HEK293 (cell line): ENCODE results near the gene TMEM263.

ENCODE experiments used
- CTCF ChIA-PET: fragments of 350-600 bp; formaldehyde crosslinking; extraction: SDS; loops from one replicate; lab custom pipeline; 2021; ENCODE audit warnings: antibody characterized with exemption; lab: Yijun Ruan, JAX
- POLR2A ChIA-PET: fragments of 300-600 bp; formaldehyde crosslinking; extraction: SDS; loops from one replicate; lab custom pipeline; 2020; ENCODE audit warnings: antibody characterized with exemption, inconsistent platforms; lab: Yijun Ruan, JAX
- H3K27ac ChIP-seq: fragments of 200-500 bp; sonication (Bioruptor generic); 2 replicates; pipeline ENCODE4 v1.5.1; 2014; ENCODE audit warnings: low read depth, low read length, control low read depth, inconsistent platforms; ENCODE audit errors: extremely low read depth
- H3K36me3 ChIP-seq, 2 experiments: fragments of 200-500 bp in 1 of 2; sonication (Bioruptor generic) in 1 of 2; 1 replicate in 1 of 2; 2 replicates in 1 of 2; pipeline ENCODE4 v1.5.1; 2014 to 2017; ENCODE audit warnings: inconsistent platforms in 2 of 2, low read length in 2 of 2; ENCODE audit not compliant: control insufficient read depth in 2 of 2, insufficient read depth in 1 of 2
- H3K4me1 ChIP-seq: fragments of 200-500 bp; sonication (Bioruptor generic); 2 replicates; pipeline ENCODE4 v1.5.1; 2014; ENCODE audit warnings: mild to moderate bottlenecking, low read length, inconsistent platforms; ENCODE audit not compliant: control insufficient read depth, insufficient read depth
- H3K4me3 ChIP-seq: 2 replicates; pipeline ENCODE4 v1.5.1; 2011; ENCODE audit warnings: low read depth, mild to moderate bottlenecking, control low read depth, low read length, moderate library complexity
- H3K9me3 ChIP-seq: fragments of 200-500 bp; sonication (Bioruptor generic); 2 replicates; pipeline ENCODE4 v1.5.1; 2014; ENCODE audit warnings: low read depth, low read length, inconsistent platforms; ENCODE audit not compliant: control insufficient read depth, insufficient read depth
- GLI2 ChIP-seq: fragments of 450-650 bp; formaldehyde crosslinking; IDR thresholded peaks from 2 replicates; pipeline ENCODE4; 2017; ENCODE audit warnings: missing biosample characterization, missing genetic modification characterization, low read depth, borderline replicate concordance
- GLIS1 ChIP-seq: fragments of 450-650 bp; formaldehyde crosslinking; IDR thresholded peaks from 2 replicates; pipeline ENCODE4 v1.5.1; 2016; ENCODE audit warnings: missing biosample characterization, missing genetic modification characterization
- HIC1 ChIP-seq: fragments of 450-650 bp; formaldehyde crosslinking; IDR thresholded peaks from 2 replicates; pipeline ENCODE4 v1.5.1; 2016; ENCODE audit warnings: missing biosample characterization, missing genetic modification characterization
- OSR2 ChIP-seq: fragments of 450-650 bp; formaldehyde crosslinking; IDR thresholded peaks from 2 replicates; pipeline ENCODE4 v1.5.1; 2016; ENCODE audit warnings: missing biosample characterization, missing genetic modification characterization
- PRDM6 ChIP-seq: fragments of 450-650 bp; formaldehyde crosslinking; IDR thresholded peaks from 2 replicates; pipeline ENCODE4 v1.5.1; 2017; ENCODE audit warnings: missing biosample characterization, missing genetic modification characterization
- WT1 ChIP-seq: fragments of 450-650 bp; formaldehyde crosslinking; IDR thresholded peaks from 2 replicates; pipeline ENCODE4 v1.5.1; 2016; ENCODE audit warnings: missing biosample characterization, missing genetic modification characterization
- ZIC2 ChIP-seq: fragments of 450-650 bp; formaldehyde crosslinking; IDR thresholded peaks from 2 replicates; pipeline ENCODE4 v1.5.1; 2016; ENCODE audit warnings: missing biosample characterization, missing genetic modification characterization
- ZNF114 ChIP-seq: fragments of 450-650 bp; formaldehyde crosslinking; IDR thresholded peaks from 2 replicates; pipeline ENCODE4 v1.5.0; 2017; ENCODE audit warnings: missing biosample characterization, missing genetic modification characterization
- ZNF121 ChIP-seq: fragments of 450-650 bp; formaldehyde crosslinking; IDR thresholded peaks from 2 replicates; pipeline ENCODE4 v1.5.1; 2016; ENCODE audit warnings: missing biosample characterization, missing genetic modification characterization
- ZNF140 ChIP-seq: fragments of 450-650 bp; formaldehyde crosslinking; IDR thresholded peaks from 2 replicates; pipeline ENCODE4 v1.5.1; 2016; ENCODE audit warnings: missing biosample characterization, missing genetic modification characterization
- ZNF174 ChIP-seq: fragments of 450-650 bp; formaldehyde crosslinking; IDR thresholded peaks from 2 replicates; pipeline ENCODE4 v1.5.0; 2017; ENCODE audit warnings: missing biosample characterization, mild to moderate bottlenecking, missing genetic modification characterization
- ZNF433 ChIP-seq: fragments of 450-650 bp; formaldehyde crosslinking; IDR thresholded peaks from 2 replicates; pipeline ENCODE4 v1.5.1; 2016; ENCODE audit warnings: missing biosample characterization, missing genetic modification characterization, low read depth
- ZNF549 ChIP-seq: fragments of 450-650 bp; IDR thresholded peaks from 2 replicates; pipeline ENCODE4 v1.5.1; 2018; ENCODE audit warnings: missing biosample characterization, missing genetic modification characterization, mild to moderate bottlenecking, inconsistent platforms, moderate library complexity
- ZNF555 ChIP-seq: fragments of 450-650 bp; formaldehyde crosslinking; conservative IDR thresholded peaks from 2 replicates; pipeline ENCODE4 v1.5.1; 2017; ENCODE audit warnings: missing biosample characterization, mild to moderate bottlenecking, missing genetic modification characterization, inconsistent platforms
- ZNF558 ChIP-seq: fragments of 450-650 bp; formaldehyde crosslinking; IDR thresholded peaks from 2 replicates; pipeline ENCODE4 v1.5.1; 2016; ENCODE audit warnings: missing biosample characterization, missing genetic modification characterization
- ZNF704 ChIP-seq: fragments of 450-650 bp; formaldehyde crosslinking; IDR thresholded peaks from 2 replicates; pipeline ENCODE4 v1.5.1; 2016; ENCODE audit warnings: missing biosample characterization, missing genetic modification characterization

The TMEM263 gene

GRCh38 chr12:106947461-106947860, 8.2 kb upstream of the TMEM263 start:
- ChIA-PET POLR2A (no interaction called here), CTCF (interaction anchor here (1.6 kb wide), 1 partner anchor 9 kb away, joined by 3 read pairs; no protein-coding TSS in a partner anchor)
- TF ChIP-seq ZNF140 (no peak), ZNF114 (tag by site-specific recombination) (no peak), ZNF549 (tag by site-specific recombination) (no peak)
- Histone ChIP-seq H3K36me3 (no peaks in the 10 kb centered on the region), H3K9me3 (no peaks in the 10 kb centered on the region), H3K4me1 (no peaks in the 10 kb centered on the region), H3K27ac (no peak overlapping the region), H3K4me3 (no peak overlapping the region)

- Histone ChIP-seq H3K4me3 (no peak overlapping the region), H3K36me3 (no peaks in the 10 kb centered on the region), H3K4me1 (peaks cover 9% of the 10 kb centered on the region; the same call in 1 of the 2 replicates), H3K27ac (no peak overlapping the region), H3K9me3 (no peaks in the 10 kb centered on the region)
- TF ChIP-seq ZNF555 (tag by site-specific recombination) = no peak
- ChIA-PET POLR2A (no interaction called here), CTCF (no interaction called here)
These were observed 5.1 kb upstream of the TMEM263 start for GRCh38 chr12:106950591-106950990.

- Histone ChIP-seq H3K4me1 (peaks cover 12% of the 10 kb centered on the region), H3K27ac (no peak overlapping the region), H3K36me3 (no peaks in the 10 kb centered on the region), H3K4me3 (no peak overlapping the region), H3K9me3 (no peaks in the 10 kb centered on the region)
- TF ChIP-seq GLI2 (tag by site-specific recombination) = 0 out of 2 replicates have a peak, but pooled peaks have one; percentile 13
- no peak for TF ChIP-seq ZNF704 (tag by site-specific recombination)
- TF ChIP-seq ZNF174 = no peak
- TF ChIP-seq ZNF433 (tag by site-specific recombination) = no peak
- peak; percentile 18; the same call in 1 of the 2 replicates for TF ChIP-seq GLIS1 (tag by site-specific recombination)
- TF ChIP-seq ZNF121 (tag by site-specific recombination) = peak; percentile 92
- TF ChIP-seq PRDM6 (tag by site-specific recombination) = peak; percentile 95
- peak; percentile 83 for TF ChIP-seq WT1 (tag by site-specific recombination)
- no peak for TF ChIP-seq ZNF558 (tag by site-specific recombination)
- TF ChIP-seq ZIC2 = peak; percentile 40; the same call in 1 of the 2 replicates
- TF ChIP-seq OSR2 (tag by site-specific recombination) = 0 out of 2 replicates have a peak, but pooled peaks have one; percentile 8
- TF ChIP-seq HIC1 (tag by site-specific recombination) = peak; percentile 61; the same call in 1 of the 2 replicates
- POLR2A ChIA-PET = no interaction called here
- CTCF ChIA-PET = interaction anchor here (0.6 kb wide), 1 partner anchor 798 kb away, joined by 3 read pairs; no protein-coding TSS in a partner anchor
These were observed 2.1 kb upstream of the TMEM263 start for GRCh38 chr12:106953352-106954250.
